Measurements from ENCODE around the gene KCTD18.

The KCTD18 gene

DNA sequence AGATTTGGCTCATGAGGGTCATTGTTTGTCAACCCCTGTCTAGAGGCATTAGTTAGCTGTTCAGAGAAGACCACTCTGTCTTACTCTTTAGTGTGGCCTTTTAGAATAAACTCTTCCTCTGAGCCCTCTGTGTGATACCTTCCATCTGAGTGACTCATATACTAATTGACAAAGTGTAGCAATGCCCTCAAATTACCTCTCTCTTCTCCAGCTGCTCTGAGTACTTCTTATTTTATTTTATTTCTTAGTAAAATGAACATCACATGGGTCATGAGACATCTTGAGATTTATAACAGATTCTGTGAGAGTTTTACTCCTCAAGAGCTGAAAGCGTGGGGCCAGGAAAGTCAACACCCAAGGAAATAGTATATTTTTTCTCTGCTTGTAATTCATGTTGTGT is 67.4 kb downstream of the KCTD18 start:
- DNase-seq (ENCODE audit: low read depth, low spot score) = no peak
- H3K4me3 ChIP-seq (ENCODE audit: low read length) = no peak overlapping the region

DNA sequence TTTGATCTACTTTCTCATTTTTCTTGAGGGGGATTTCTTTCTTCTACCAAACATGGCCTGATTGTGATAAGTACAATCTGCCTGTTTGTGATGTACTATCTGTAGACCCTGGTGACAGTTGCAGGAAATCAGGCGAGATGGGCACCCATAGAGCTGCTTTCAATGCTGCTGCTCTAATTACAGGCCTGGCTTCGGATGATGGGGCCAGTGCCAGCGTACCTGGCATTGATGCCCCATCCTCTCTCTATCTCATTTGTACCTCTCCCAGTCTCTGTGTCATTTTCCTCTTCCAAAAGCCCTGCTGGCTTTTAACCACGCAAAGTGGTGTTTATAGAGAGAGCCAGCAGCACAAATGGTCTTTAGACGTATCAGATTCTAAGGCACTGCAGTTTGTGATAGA is 69.9 kb downstream of the KCTD18 start:
- H3K4me3 ChIP-seq (ENCODE audit: low read length) = no peak overlapping the region
- no peak for DNase-seq (ENCODE audit: low read depth, low spot score)
